Measurements from ENCODE around the gene DNAH5.

DNA sequence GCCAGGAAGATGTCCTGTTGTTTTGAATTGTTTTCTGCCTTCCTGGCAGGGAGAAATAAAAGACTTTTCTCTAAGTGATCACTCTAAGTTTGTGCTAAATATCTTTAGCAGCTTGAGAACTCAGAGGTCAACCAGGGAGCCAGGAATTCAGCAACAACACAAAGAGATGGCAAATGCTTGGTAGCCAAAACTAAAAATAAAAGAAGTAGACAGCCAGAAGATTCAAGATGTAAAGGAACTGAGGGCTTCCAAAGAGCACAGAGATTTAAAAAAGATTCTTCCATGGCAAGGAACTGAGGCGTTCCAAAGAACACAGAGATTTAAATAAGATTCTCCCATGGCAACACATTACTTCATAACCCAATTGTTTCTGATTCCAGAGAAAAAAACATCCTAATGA, 9.6 kb downstream of the DNAH5 start:
- no peak for TF ChIP-seq EZH2 (IDR thresholded peaks at IDR 0.05; ENCODE audit: low read length)
- TF ChIP-seq, protein P1, sequence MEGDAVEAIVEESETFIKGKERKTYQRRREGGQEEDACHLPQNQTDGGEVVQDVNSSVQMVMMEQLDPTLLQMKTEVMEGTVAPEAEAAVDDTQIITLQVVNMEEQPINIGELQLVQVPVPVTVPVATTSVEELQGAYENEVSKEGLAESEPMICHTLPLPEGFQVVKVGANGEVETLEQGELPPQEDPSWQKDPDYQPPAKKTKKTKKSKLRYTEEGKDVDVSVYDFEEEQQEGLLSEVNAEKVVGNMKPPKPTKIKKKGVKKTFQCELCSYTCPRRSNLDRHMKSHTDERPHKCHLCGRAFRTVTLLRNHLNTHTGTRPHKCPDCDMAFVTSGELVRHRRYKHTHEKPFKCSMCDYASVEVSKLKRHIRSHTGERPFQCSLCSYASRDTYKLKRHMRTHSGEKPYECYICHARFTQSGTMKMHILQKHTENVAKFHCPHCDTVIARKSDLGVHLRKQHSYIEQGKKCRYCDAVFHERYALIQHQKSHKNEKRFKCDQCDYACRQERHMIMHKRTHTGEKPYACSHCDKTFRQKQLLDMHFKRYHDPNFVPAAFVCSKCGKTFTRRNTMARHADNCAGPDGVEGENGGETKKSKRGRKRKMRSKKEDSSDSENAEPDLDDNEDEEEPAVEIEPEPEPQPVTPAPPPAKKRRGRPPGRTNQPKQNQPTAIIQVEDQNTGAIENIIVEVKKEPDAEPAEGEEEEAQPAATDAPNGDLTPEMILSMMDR (optimal IDR thresholded peaks at IDR 0.05 in 1 of 3, IDR thresholded peaks at IDR 0.05 in 1 of 3, conservative IDR thresholded peaks at IDR 0.05 in 1 of 3; ENCODE audit: extremely low read depth in 1 of 3, insufficient read depth in 2 of 3, low read length in 3 of 3): no peak
